HFF-Myc (cell line): ENCODE results near the gene TUBGCP2.

Experiments used
- DNase-seq: peaks from one replicate; pipeline ENCODE4 v3.0.0-alpha.2; 2011; ENCODE audit warnings: low read depth; ENCODE audit errors: extremely low read depth
- H3K4me3 ChIP-seq: replicated peaks from 2 replicates; pipeline ENCODE4 v1.5.1; 2011; ENCODE audit warnings: low read depth, mild to moderate bottlenecking, control low read depth, low read length
- TF ChIP-seq, protein P1 (sequence below): IDR thresholded peaks from 2 replicates; pipeline ENCODE4 v1.5.1; 2012; ENCODE audit warnings: mild to moderate bottlenecking, low read depth, low read length, control low read depth; ENCODE audit errors: missing control alignments

The TUBGCP2 gene

GRCh38 chr10:133264461-133264860, 44.2 kb downstream of the TUBGCP2 start:
- no peak for DNase-seq
- TF ChIP-seq, protein P1, sequence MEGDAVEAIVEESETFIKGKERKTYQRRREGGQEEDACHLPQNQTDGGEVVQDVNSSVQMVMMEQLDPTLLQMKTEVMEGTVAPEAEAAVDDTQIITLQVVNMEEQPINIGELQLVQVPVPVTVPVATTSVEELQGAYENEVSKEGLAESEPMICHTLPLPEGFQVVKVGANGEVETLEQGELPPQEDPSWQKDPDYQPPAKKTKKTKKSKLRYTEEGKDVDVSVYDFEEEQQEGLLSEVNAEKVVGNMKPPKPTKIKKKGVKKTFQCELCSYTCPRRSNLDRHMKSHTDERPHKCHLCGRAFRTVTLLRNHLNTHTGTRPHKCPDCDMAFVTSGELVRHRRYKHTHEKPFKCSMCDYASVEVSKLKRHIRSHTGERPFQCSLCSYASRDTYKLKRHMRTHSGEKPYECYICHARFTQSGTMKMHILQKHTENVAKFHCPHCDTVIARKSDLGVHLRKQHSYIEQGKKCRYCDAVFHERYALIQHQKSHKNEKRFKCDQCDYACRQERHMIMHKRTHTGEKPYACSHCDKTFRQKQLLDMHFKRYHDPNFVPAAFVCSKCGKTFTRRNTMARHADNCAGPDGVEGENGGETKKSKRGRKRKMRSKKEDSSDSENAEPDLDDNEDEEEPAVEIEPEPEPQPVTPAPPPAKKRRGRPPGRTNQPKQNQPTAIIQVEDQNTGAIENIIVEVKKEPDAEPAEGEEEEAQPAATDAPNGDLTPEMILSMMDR, result no peak
- H3K4me3 ChIP-seq, result no peak overlapping the region

DNA sequence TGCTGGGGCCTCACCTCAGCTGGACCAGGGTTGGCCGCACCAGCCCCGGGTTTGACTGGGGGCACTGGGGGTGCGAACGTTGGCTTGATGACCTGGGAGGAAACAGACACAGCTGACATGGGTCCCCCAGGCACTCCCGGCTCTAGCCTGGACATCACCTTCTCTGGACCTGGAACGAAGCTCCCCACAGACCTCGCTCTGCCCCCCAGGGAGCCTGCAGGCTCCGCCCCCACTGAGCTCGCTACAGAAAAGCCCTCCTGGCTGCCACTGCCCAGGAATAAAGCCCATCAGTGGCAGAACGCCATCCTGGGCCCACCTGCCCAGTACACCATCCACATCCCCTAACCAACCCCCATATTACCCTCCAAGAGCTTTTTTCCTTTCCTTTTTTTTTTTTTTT, 45.0 kb downstream of the TUBGCP2 start:
- no peak overlapping the region for H3K4me3 ChIP-seq
- DNase-seq, result no peak
- TF ChIP-seq, protein P1, result no peak

DNA sequence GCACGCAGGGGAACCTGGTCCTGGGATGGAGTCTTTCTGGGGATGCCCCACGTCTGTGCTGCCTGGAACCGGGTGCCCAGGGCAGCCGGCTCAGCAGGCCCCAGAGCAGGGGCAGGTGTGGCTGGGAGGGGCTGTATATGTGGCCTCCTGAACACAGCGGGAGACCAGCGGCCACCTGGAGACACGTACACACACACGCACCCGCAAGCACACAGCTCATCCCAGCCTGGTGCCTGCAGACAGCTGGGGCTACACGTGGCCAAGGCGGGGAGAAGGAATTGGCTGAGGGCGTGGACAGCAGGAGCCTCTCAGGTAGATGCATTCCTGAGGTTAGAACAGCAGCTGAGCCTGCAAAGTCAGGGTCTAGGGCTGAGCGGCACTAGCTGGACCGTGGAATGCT, 46.0 kb downstream of the TUBGCP2 start:
- DNase-seq, result no peak
- TF ChIP-seq, protein P1, result no peak
- no peak overlapping the region for H3K4me3 ChIP-seq

- H3K4me3 ChIP-seq, result peak overlapping the region; percentile 29
- no peak for DNase-seq
- TF ChIP-seq, protein P1, result no peak
Measured at GRCh38 chr10:133261726-133262325, 46.8 kb downstream of the TUBGCP2 start.

DNA sequence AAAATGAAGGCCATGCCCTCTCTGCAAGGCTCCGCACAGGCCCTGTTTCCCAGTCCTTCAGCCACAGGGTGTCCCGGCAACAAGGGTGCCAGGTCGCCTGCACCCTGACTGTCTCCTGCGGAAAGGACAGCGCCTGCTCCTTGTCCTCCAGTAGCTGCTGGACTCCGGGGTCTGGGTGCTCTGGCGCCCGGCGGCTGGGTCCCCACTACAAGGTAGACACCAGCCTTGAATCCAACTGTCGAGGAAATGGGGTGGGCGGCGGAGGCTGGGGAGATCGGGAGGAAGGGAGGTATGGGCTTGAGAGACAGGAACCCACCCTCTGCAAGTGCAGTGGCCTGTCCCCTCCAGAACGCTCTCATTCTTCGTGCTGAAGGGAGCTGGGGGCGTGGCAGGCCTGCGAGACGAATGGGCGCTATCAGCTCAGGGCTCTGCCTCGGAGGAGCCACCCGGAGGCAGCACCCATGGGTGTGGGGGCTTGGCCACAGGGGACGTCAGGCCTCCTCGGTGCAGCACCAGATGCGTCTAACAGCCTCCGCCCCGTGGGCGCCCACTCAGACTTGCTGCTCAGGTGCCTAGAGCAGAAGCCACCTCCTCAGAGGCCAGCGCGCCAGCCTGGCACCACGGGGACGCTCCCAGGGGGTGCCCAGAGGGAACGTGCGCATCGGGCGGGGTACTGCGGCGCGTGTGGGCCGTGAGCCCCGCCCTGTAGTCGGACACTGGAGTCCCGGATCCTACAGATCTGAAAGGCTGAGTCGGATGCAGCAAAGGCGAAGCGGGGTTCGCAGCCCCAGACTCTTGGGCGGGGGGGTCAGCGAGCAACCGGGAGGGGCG, 47.6 kb downstream of the TUBGCP2 start:
- no peak for DNase-seq
- peak overlapping the region; percentile 29 for H3K4me3 ChIP-seq
- TF ChIP-seq, protein P1, result no peak

DNA sequence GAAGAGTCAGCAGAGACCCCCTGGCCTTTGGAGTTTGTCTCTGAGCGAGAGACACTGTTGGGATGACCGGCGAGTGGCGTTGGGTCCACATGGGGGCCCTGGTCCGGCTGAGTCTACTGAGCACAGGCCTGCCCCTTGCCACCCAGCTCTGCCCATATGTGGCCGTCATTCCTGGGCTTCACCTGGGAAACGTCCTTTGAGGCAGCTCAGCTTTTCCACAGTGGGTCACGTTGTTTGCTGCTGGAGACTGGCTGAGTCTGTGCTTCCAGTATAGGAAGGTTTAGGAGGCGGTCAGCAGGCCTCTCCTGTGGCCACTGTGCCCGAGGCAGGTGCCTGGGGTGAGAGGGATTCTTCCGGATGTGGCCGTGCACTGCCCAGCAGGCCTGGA, 49.1 kb downstream of the TUBGCP2 start:
- TF ChIP-seq, protein P1, result no peak
- no peak for DNase-seq
- no peak overlapping the region for H3K4me3 ChIP-seq
